ENCODE measurements around the gene CACNA1G.

GRCh38 chr17:50551884-50552283 is 8.6 kb upstream of the CACNA1G start:
- no peak for TF ChIP-seq CTCF (IDR thresholded peaks at IDR 0.05; ENCODE audit: extremely low read depth in 1 of 2, insufficient read depth in 1 of 2, low read depth in 1 of 2, low read length in 2 of 2)
- no peak for TF ChIP-seq EZH2 (IDR thresholded peaks at IDR 0.05; ENCODE audit: borderline replicate concordance, low read depth, low read length, severe bottlenecking)
- no peak for TF ChIP-seq POLR2A (IDR thresholded peaks at IDR 0.05; ENCODE audit: low read depth, low read length)

Measured in endothelial cell of umbilical vein (primary cell).